ENCODE measurements around the gene HOXA6.

- TF ChIP-seq POLR2A (IDR thresholded peaks at IDR 0.05): no peak
- TF ChIP-seq, protein P1, sequence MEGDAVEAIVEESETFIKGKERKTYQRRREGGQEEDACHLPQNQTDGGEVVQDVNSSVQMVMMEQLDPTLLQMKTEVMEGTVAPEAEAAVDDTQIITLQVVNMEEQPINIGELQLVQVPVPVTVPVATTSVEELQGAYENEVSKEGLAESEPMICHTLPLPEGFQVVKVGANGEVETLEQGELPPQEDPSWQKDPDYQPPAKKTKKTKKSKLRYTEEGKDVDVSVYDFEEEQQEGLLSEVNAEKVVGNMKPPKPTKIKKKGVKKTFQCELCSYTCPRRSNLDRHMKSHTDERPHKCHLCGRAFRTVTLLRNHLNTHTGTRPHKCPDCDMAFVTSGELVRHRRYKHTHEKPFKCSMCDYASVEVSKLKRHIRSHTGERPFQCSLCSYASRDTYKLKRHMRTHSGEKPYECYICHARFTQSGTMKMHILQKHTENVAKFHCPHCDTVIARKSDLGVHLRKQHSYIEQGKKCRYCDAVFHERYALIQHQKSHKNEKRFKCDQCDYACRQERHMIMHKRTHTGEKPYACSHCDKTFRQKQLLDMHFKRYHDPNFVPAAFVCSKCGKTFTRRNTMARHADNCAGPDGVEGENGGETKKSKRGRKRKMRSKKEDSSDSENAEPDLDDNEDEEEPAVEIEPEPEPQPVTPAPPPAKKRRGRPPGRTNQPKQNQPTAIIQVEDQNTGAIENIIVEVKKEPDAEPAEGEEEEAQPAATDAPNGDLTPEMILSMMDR (IDR thresholded peaks at IDR 0.05): peak in 3 of 5 experiments; percentile 13 to 21 (median 19)
- TF ChIP-seq EP300 (IDR thresholded peaks at IDR 0.05): no peak
These were observed 17.6 kb downstream of the HOXA6 start for GRCh38 chr7:27129729-27130539.
